ENCODE data around the gene CNTN1.

CNTN1 gene

DNA sequence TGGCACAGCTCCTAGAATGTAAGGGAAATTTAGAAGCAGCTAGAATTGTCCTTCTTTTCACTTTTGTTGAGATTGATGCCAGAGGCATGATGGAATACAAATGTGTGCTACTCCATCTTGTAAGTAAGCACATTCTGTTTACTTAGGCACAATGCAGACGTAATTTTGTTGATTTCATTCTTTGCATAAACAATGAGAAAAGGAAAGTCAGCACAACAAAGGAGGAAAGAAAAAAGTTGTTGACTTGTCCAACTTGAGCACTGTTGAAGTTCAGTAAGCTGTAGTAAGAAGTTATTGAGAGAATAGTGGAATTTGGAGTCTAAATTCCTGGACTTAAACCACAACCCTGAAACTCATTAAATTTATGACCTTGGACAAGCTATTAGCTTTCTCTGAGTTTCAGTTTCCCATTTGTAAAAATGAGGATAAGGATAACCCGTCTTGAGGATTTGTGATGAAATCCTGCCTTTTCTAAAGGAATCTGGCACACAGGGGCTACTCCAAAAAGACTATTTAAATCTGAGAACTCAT, 19.4 kb upstream of the CNTN1 start:
- ATAC-seq (ENCODE audit: insufficient read depth, low read depth) (no peak), DNase-seq (no peak)
- Histone ChIP-seq H3K4me3 (ENCODE audit: low read depth in 1 of 2, low read length in 2 of 2) (no peak overlapping the region), H3K27me3 (ENCODE audit: insufficient read depth, low read length, poor library complexity) (no peaks in the 10 kb centered on the region), H3K4me2 (ENCODE audit: insufficient read depth, low read length) (no peak overlapping the region), H4K20me1 (ENCODE audit: insufficient read depth, low read length) (no peaks in the 10 kb centered on the region), H2AFZ (ENCODE audit: low read depth, low read length) (no peak overlapping the region), H3K9ac (ENCODE audit: low read depth, low read length) (no peak overlapping the region), H3K9me3 (ENCODE audit: insufficient read depth, low read length, severe bottlenecking) (no peaks in the 10 kb centered on the region), H3K4me1 (ENCODE audit: insufficient read depth, low read length) (no peaks in the 10 kb centered on the region), H3K79me2 (ENCODE audit: insufficient read depth, low read length) (no peaks in the 10 kb centered on the region), H3K27ac (ENCODE audit: low read length) (no peak overlapping the region), H3K36me3 (ENCODE audit: insufficient read depth, low read length) (no peaks in the 10 kb centered on the region)
- TF ChIP-seq, protein P1, sequence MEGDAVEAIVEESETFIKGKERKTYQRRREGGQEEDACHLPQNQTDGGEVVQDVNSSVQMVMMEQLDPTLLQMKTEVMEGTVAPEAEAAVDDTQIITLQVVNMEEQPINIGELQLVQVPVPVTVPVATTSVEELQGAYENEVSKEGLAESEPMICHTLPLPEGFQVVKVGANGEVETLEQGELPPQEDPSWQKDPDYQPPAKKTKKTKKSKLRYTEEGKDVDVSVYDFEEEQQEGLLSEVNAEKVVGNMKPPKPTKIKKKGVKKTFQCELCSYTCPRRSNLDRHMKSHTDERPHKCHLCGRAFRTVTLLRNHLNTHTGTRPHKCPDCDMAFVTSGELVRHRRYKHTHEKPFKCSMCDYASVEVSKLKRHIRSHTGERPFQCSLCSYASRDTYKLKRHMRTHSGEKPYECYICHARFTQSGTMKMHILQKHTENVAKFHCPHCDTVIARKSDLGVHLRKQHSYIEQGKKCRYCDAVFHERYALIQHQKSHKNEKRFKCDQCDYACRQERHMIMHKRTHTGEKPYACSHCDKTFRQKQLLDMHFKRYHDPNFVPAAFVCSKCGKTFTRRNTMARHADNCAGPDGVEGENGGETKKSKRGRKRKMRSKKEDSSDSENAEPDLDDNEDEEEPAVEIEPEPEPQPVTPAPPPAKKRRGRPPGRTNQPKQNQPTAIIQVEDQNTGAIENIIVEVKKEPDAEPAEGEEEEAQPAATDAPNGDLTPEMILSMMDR (IDR thresholded peaks at IDR 0.05; ENCODE audit: borderline replicate concordance, extremely low read depth, low read length, poor library complexity, severe bottlenecking), result no peak
- TF ChIP-seq EZH2 (IDR thresholded peaks at IDR 0.05; ENCODE audit: borderline replicate concordance, low read depth, low read length, severe bottlenecking), result no peak

DNA sequence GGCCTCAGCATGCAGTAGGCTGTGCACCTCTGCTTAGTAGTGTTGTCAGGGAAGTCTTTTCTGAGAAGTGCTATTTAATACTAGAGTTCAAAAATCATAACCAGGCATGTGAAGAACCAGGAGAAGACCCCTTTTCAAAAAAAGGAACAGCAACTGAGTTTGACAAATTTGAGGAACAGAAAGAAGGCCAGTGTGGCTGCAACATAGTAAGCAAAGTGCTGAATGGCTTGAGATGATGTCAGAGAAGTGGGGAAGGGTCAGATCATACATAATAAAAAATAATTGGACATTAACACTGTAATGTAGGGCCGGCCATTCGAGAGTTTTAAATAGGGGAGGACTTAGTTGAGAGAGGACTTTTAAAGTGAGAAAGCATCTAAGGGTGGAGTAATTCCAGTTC, 11.1 kb upstream of the CNTN1 start:
- Histone ChIP-seq H3K4me1 (ENCODE audit: insufficient read depth, low read length) (no peaks in the 10 kb centered on the region), H3K9ac (ENCODE audit: low read depth, low read length) (no peak overlapping the region), H3K36me3 (ENCODE audit: insufficient read depth, low read length) (no peaks in the 10 kb centered on the region), H4K20me1 (ENCODE audit: insufficient read depth, low read length) (no peaks in the 10 kb centered on the region), H2AFZ (ENCODE audit: low read depth, low read length) (no peak overlapping the region), H3K27me3 (ENCODE audit: insufficient read depth, low read length, poor library complexity) (no peaks in the 10 kb centered on the region), H3K9me3 (ENCODE audit: insufficient read depth, low read length, severe bottlenecking) (no peaks in the 10 kb centered on the region), H3K4me3 (ENCODE audit: low read depth in 1 of 2, low read length in 2 of 2) (no peak overlapping the region), H3K79me2 (ENCODE audit: insufficient read depth, low read length) (no peaks in the 10 kb centered on the region), H3K27ac (ENCODE audit: low read length) (no peak overlapping the region), H3K4me2 (ENCODE audit: insufficient read depth, low read length) (no peak overlapping the region)
- TF ChIP-seq EZH2 (IDR thresholded peaks at IDR 0.05; ENCODE audit: borderline replicate concordance, low read depth, low read length, severe bottlenecking), result no peak
- TF ChIP-seq, protein P1 (IDR thresholded peaks at IDR 0.05; ENCODE audit: borderline replicate concordance, extremely low read depth, low read length, poor library complexity, severe bottlenecking), result no peak
- no peak for ATAC-seq (ENCODE audit: insufficient read depth, low read depth)
- DNase-seq, result no peak

DNA sequence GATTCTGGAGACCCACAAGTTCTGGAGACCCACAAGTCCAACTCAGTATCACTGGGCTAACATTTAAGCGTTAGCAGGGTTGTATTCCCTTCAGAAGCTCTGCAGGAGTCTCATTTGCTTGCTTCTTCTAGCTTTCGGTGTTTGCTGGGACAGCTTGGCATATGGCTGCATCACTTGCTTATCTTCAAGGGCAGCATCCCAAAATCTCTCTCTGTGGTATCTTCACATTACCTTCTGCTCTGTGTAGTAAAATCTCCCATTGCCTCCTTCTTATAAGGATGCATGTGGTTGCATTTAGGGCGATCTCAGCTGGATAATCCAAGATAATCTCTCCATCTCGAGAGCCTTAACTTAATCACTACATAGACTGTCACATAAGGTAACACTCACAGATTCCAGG, 7.3 kb upstream of the CNTN1 start:
- Histone ChIP-seq H3K4me2 (ENCODE audit: insufficient read depth, low read length) (no peak overlapping the region), H3K4me1 (ENCODE audit: insufficient read depth, low read length) (no peaks in the 10 kb centered on the region), H4K20me1 (ENCODE audit: insufficient read depth, low read length) (no peaks in the 10 kb centered on the region), H2AFZ (ENCODE audit: low read depth, low read length) (no peak overlapping the region), H3K27me3 (ENCODE audit: insufficient read depth, low read length, poor library complexity) (no peaks in the 10 kb centered on the region), H3K27ac (ENCODE audit: low read length) (no peak overlapping the region), H3K4me3 (ENCODE audit: low read depth in 1 of 2, low read length in 2 of 2) (no peak overlapping the region), H3K36me3 (ENCODE audit: insufficient read depth, low read length) (no peaks in the 10 kb centered on the region), H3K9ac (ENCODE audit: low read depth, low read length) (no peak overlapping the region), H3K79me2 (ENCODE audit: insufficient read depth, low read length) (no peaks in the 10 kb centered on the region), H3K9me3 (ENCODE audit: insufficient read depth, low read length, severe bottlenecking) (no peaks in the 10 kb centered on the region)
- no peak for TF ChIP-seq EZH2 (IDR thresholded peaks at IDR 0.05; ENCODE audit: borderline replicate concordance, low read depth, low read length, severe bottlenecking)
- TF ChIP-seq, protein P1 (IDR thresholded peaks at IDR 0.05; ENCODE audit: borderline replicate concordance, extremely low read depth, low read length, poor library complexity, severe bottlenecking), result no peak
- ATAC-seq (ENCODE audit: insufficient read depth, low read depth) (no peak), DNase-seq (no peak)

Data from DND-41 (cell line).